Erythroblast (primary cell): ENCODE data around the gene DOCK11.

Experiments
- GATA1 ChIP-seq: IDR thresholded peaks from 2 replicates; pipeline ENCODE4 v1.6.1; 2011; ENCODE audit warnings: low read depth, mild to moderate bottlenecking, control low read depth, low read length, moderate library complexity
- POLR2A ChIP-seq: IDR thresholded peaks from 2 replicates; pipeline ENCODE4 v1.6.1; 2011; ENCODE audit warnings: mild to moderate bottlenecking, low read length

- no peak for TF ChIP-seq POLR2A
- no peak for TF ChIP-seq GATA1
Measured at GRCh38 chrX:118621081-118621759, 125.6 kb downstream of the DOCK11 start.
